Stomach smooth muscle (tissue), 2 donors: ENCODE data around the gene BORCS6.

Experiments used
- H3K27ac ChIP-seq: one replicate; pipeline ENCODE4 v1.7.0; 2013; ENCODE audit warnings: mild to moderate bottlenecking, low read length, inconsistent platforms
- H3K27me3 ChIP-seq, 2 donors: one replicate each; pipeline ENCODE4 v1.7.0; 2013; ENCODE audit warnings: low read length in 2 of 2; ENCODE audit not compliant: insufficient read depth in 2 of 2, control insufficient read depth in 1 of 2
- H3K36me3 ChIP-seq, 2 donors: one replicate each; pipeline ENCODE4 v1.7.0; 2013; ENCODE audit warnings: low read length in 2 of 2; ENCODE audit not compliant: control insufficient read depth in 2 of 2, insufficient read depth in 2 of 2
- H3K4me1 ChIP-seq: one replicate; pipeline ENCODE4 v1.7.0; 2013; ENCODE audit warnings: low read length; ENCODE audit not compliant: control insufficient read depth, insufficient read depth
- H3K4me3 ChIP-seq, 2 donors: one replicate each; pipeline ENCODE4 v1.7.0; 2013; ENCODE audit warnings: low read length in 2 of 2
- H3K9ac ChIP-seq, 2 donors: one replicate each; pipeline ENCODE4 v1.7.0; 2013; ENCODE audit warnings: low read length in 2 of 2, mild to moderate bottlenecking in 1 of 2
- H3K9me3 ChIP-seq, 2 donors: one replicate each; pipeline ENCODE4 v1.7.0; 2013; ENCODE audit warnings: low read length in 2 of 2; ENCODE audit not compliant: control insufficient read depth in 2 of 2
- donor health status: healthy.
- donor health status: Pancreatic carcinoma.

The BORCS6 gene

GRCh38 chr17:8146381-8147140 lies 43.4 kb downstream of the BORCS6 start:
- peaks cover 53% of the 10 kb centered on the region for H3K4me1 ChIP-seq
- H3K27ac ChIP-seq, result peak overlapping the region; percentile 71
- H3K9me3 ChIP-seq, result no peaks in the 10 kb centered on the region
- peaks cover 81 to 86% of the 10 kb centered on the region in 2 donors for H3K36me3 ChIP-seq
- H3K9ac ChIP-seq, result peak overlapping the region in 1 of 2 donors; percentile 25
- no peak overlapping the region for H3K4me3 ChIP-seq
- H3K27me3 ChIP-seq, result no peaks in the 10 kb centered on the region

- no peaks in the 10 kb centered on the region for H3K27me3 ChIP-seq
- peak overlapping the region; percentile 71 for H3K27ac ChIP-seq
- H3K9ac ChIP-seq, result no peak overlapping the region
- H3K4me3 ChIP-seq, result no peak overlapping the region
- no peaks in the 10 kb centered on the region for H3K9me3 ChIP-seq
- peaks cover 89 to 93% of the 10 kb centered on the region in 2 donors for H3K36me3 ChIP-seq
- H3K4me1 ChIP-seq, result peaks cover 47% of the 10 kb centered on the region
Measured at GRCh38 chr17:8145811-8146210, 44.2 kb downstream of the BORCS6 start.

DNA sequence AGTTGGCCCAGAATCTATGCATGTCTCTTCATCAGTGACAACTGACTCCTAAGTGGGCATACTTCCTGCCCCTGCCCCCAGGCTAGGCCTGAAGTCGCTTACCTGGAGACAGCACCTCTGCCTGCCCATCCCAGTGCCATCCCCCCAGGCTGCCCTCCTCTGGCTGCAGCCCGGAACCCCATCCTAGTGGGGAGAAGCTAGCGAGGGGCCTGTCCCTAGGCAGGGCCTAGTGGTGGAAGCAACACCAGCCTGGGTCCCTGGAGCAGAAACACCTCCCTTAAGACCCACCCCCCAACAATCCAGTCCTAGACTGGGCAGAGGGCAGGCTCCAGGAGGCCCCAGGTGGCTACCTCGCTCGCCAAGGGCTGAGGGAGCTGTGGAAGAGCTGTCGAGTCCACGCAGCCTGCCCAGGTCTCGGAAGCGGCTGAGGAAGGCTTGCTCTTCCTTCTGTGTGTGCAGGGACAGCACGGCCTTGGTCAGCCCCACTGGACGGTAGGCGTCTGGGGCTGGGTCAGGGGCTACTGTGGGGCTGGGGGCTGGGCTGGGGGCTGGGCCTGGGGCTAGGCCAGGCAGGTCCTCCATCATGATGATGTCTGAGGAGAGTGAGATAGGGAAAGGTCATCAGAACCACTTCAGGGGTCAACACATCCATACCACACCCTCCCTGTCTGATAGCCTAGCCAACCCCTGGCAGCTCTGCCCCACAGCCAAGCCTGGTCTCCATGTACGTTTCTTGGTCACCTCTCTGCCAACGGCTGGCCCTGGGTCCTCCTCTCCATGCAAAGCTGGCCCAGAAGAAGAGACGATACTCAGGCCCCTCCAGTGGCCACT lies 45.4 kb downstream of the BORCS6 start:
- no peak overlapping the region for H3K9ac ChIP-seq
- peak overlapping the region; percentile 41 for H3K27ac ChIP-seq
- no peaks in the 10 kb centered on the region for H3K27me3 ChIP-seq
- no peaks in the 10 kb centered on the region for H3K9me3 ChIP-seq
- peaks cover 38% of the 10 kb centered on the region for H3K4me1 ChIP-seq
- H3K4me3 ChIP-seq, result no peak overlapping the region
- H3K36me3 ChIP-seq, result peaks cover 89 to 93% of the 10 kb centered on the region in 2 donors

GRCh38 chr17:8143581-8144400 lies 46.2 kb downstream of the BORCS6 start:
- Histone ChIP-seq H3K4me3 (no peak overlapping the region), H3K9ac (no peak overlapping the region), H3K36me3 (peaks cover 85 to 91% of the 10 kb centered on the region in 2 donors), H3K27ac (peak overlapping the region; percentile 41), H3K4me1 (peaks cover 38% of the 10 kb centered on the region), H3K9me3 (no peaks in the 10 kb centered on the region), H3K27me3 (no peaks in the 10 kb centered on the region)

GRCh38 chr17:8142887-8143580 lies 46.9 kb downstream of the BORCS6 start:
- peaks cover 38% of the 10 kb centered on the region for H3K4me1 ChIP-seq
- no peaks in the 10 kb centered on the region for H3K27me3 ChIP-seq
- H3K9me3 ChIP-seq, result no peaks in the 10 kb centered on the region
- H3K4me3 ChIP-seq, result no peak overlapping the region
- peaks cover 77 to 84% of the 10 kb centered on the region in 2 donors for H3K36me3 ChIP-seq
- peak overlapping the region; percentile 41 for H3K27ac ChIP-seq
- no peak overlapping the region for H3K9ac ChIP-seq

DNA sequence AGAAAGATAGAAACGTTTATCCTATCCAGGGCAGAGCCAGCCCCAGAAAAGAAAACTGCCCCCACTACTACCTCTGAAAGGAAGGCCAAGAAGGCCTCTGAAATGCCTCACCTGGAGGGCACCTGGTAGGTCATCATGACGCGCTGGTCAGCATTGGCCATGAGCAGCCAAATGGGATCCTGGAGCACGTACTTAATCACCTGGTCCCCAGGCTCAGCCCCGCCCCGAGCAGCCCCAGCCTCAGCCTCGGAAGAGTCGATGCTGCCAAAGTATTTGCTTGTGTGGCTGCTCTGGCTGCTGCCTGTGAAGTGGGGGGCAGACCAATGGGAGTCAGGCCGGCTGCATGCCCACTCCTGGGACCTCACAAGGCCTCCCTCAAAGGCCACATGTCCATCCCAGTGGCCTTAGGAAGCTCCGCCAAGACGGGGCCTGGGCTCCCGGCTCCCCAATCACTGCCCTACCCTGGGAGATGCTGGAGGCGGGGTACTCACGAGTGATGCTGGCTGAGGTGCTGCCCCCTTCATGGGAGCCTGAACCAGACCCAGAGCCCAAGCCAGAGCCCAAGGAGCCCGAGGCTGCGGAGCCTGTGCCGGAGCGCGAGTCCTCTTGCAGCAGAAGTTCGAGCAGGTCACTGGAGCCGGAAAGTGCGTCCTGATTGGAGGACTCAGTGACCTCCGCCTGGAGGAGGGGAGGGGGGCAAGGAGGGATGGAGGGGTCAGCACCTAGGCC lies 47.7 kb downstream of the BORCS6 start:
- H3K9ac ChIP-seq, result no peak overlapping the region
- no peaks in the 10 kb centered on the region for H3K27me3 ChIP-seq
- H3K36me3 ChIP-seq, result peaks cover 70 to 77% of the 10 kb centered on the region in 2 donors
- H3K4me1 ChIP-seq, result peaks cover 33% of the 10 kb centered on the region
- H3K9me3 ChIP-seq, result no peaks in the 10 kb centered on the region
- peak overlapping the region; percentile 37 for H3K27ac ChIP-seq
- no peak overlapping the region for H3K4me3 ChIP-seq

DNA sequence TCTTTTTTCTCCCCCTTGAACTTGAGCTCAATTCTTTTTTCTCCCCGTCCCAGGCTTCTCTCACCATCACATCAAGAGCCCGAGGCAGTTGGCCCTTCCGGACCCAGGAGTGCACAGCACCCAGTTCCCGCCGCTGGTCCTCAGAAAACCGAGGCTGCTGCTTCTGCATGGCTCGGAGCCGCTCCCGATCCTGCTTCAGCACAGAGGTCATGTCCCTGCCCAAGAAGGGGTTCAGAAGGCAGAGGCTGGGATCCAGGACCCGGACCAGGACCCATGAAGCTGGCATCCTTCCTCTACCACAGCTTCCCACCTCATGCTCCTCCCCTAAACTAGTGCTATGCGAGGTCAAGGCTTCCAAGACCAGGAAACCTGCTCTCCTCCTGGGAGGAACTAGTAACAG lies 48.2 kb downstream of the BORCS6 start:
- Histone ChIP-seq H3K36me3 (peaks cover 65 to 71% of the 10 kb centered on the region in 2 donors), H3K4me3 (no peak overlapping the region), H3K27ac (peak overlapping the region; percentile 37), H3K9ac (no peak overlapping the region), H3K27me3 (no peaks in the 10 kb centered on the region), H3K4me1 (peaks cover 27% of the 10 kb centered on the region), H3K9me3 (no peaks in the 10 kb centered on the region)

DNA sequence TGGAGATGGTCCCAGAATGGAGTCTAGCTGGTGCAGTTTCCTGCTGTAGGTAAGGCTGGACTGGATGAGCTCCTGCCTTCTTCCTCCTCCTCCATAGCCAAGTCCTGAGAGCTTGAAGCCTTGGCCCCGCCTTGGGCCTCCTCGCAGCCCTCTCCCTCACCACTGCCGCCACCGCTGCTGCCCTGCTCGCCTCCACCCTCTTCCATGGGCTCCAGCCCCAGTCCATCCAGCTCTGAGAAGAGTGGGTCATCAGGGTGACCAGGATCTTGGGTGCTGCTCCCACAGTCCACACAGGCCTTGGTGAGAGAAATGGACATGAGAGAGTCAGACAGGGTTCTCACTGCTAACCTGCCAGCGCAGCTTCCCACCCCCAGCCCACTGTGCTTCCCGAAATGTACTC lies 48.9 kb downstream of the BORCS6 start:
- Histone ChIP-seq H3K9me3 (no peaks in the 10 kb centered on the region), H3K4me3 (no peak overlapping the region), H3K36me3 (peaks cover 58 to 64% of the 10 kb centered on the region in 2 donors), H3K4me1 (peaks cover 20% of the 10 kb centered on the region), H3K27ac (no peak overlapping the region), H3K27me3 (no peaks in the 10 kb centered on the region), H3K9ac (no peak overlapping the region)

DNA sequence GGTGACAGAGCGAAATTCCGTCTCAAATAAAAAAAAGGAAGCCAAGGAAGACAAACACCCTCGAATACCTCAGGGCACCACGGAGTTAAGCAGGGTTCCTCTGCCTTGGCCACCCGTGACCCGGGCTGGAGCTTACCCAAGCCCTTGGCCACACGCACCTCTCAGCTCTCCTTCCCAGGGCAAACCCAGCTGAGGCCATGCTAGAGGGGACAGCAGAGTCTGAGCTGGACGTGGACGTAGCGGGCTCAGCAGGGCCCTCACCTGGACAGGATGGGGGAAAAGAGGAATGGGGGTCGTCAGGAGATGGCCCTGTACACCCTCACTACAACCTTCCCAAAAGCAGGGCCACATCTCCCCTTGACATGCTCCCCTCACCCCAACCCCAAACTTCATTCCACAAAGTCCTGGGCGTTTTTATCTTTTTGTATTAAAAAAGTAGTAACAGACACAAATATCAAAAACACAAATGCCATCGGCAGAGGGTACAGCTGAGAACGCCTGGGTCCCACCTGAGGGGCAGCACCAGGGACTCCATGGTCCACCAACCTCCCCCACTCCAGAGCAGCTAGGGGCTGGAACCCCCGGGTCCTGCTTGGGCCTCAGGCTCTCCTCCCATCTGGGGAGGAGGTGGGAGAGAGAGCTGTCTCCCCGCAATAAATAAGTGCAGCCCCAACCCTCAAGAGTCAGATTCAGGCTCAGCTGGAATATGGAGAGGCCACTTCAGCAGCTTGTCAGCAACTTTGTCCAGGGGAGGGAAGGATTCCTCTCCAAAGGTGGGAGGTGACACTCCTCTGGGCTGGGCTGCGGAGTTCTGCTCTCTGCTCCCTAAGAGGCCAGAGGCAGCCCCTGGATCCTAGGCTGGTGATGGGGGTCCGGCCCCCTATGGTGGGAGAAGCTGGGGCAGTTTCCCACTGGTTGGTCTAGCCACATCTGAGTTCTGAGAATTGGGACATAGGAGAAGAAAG lies 49.6 kb downstream of the BORCS6 start:
- Histone ChIP-seq H3K4me1 (peaks cover 16% of the 10 kb centered on the region), H3K36me3 (peaks cover 51 to 57% of the 10 kb centered on the region in 2 donors), H3K4me3 (no peak overlapping the region), H3K27ac (peak overlapping the region; percentile 86), H3K9ac (no peak overlapping the region), H3K27me3 (no peaks in the 10 kb centered on the region), H3K9me3 (no peaks in the 10 kb centered on the region)
